Heart left ventricle (tissue), 16 donors: ENCODE data around the gene AKR1B1. TPM values are rescaled to one million over a fixed set of nuclear protein-coding genes. Genes with fewer than 3 reads are reported as not detected.

Source experiments
- ATAC-seq, 4 donors: fragments of 200-7000 bp; cut with Tn5 transposase; one replicate each; pipeline ENCODE4 v1.9.1; 2020 to 2022; ENCODE audit warnings: moderate library complexity in 4 of 4, mild to moderate bottlenecking in 3 of 4, moderate number of reproducible peaks in 1 of 4
- DNase-seq, 5 donors: peaks; one replicate each; pipeline ENCODE4 v3.0.0-alpha.2; 2020
- H3K27ac ChIP-seq, 12 donors: fragments of 200-600 bp; sonication (generic) in 4 of 12; one replicate each; pipeline versions ENCODE4 v1.5.0 to v1.8.0; 2016 to 2022; ENCODE audit warnings: mild to moderate bottlenecking in 2 of 12
- H3K27me3 ChIP-seq, 9 donors: fragments of 200-600 bp; sonication (generic) in 2 of 9; one replicate each; pipeline versions ENCODE4 v1.5.1 to v1.8.0; 2016 to 2022; ENCODE audit warnings: mild to moderate bottlenecking in 3 of 9
- H3K36me3 ChIP-seq, 9 donors: fragments of 200-600 bp; sonication (generic) in 2 of 9; one replicate each; pipeline versions ENCODE4 v1.5.0 to v1.8.0; 2018 to 2022; ENCODE audit warnings: mild to moderate bottlenecking in 2 of 9
- H3K4me1 ChIP-seq, 12 donors: fragments of 200-600 bp; sonication (generic) in 4 of 12; one replicate each; pipeline versions ENCODE4 v1.5.0 to v1.8.0; 2016 to 2022; ENCODE audit warnings: mild to moderate bottlenecking in 3 of 12
- H3K4me3 ChIP-seq, 12 donors: fragments of 200-600 bp; sonication (generic) in 4 of 12; one replicate each; pipeline versions ENCODE4 v1.5.0 to v1.8.0; 2017 to 2022; ENCODE audit warnings: mild to moderate bottlenecking in 9 of 12, moderate library complexity in 4 of 12
- H3K9me3 ChIP-seq, 12 donors: fragments of 200-600 bp; sonication (generic) in 4 of 12; one replicate each; pipeline versions ENCODE4 v1.5.0 to v1.8.0; 2016 to 2022; ENCODE audit warnings: mild to moderate bottlenecking in 1 of 12
- POLR2A ChIP-seq, 2 donors: fragments of 450-650 bp; IDR thresholded peaks; one replicate each; pipeline ENCODE4 v1.6.1; 2017; ENCODE audit warnings: antibody characterized with exemption in 2 of 2, mild to moderate bottlenecking in 2 of 2, moderate library complexity in 2 of 2
- WGBS, 4 donors: extraction: QIAGEN DNeasy Blood & Tissue Kit in 2 of 4; methylation state at CpG; one replicate each; pipeline versions ENCODE4 v1.1.5 to v1.1.7; 2013 to 2018; 5-methylcytosine and 5-hydroxymethylcytosine counted together
- intact Hi-C, 10 donors: fragments of 100-400 bp; cut with DNase I; formaldehyde crosslinking; loops; one replicate each; pipeline versions ENCODE4 v1.11.1 to v1.14.2; 2022
- polyA plus RNA-seq, 2 donors: library from polyadenylated mRNA; stranded (reverse); fragments of 200-250 nt; gene quantifications; one replicate each; pipeline ENCODE4 v1.2.3, GENCODE V29; 2013
- total RNA-seq, 9 donors: library from RNA; depleted of rRNA in 2 of 9; stranded (reverse); fragments of >200 nt in 2 of 9; fragmentation: NEBNext Ultra II Directional in 3 of 9; extraction: Animal tissue kit (Norgen Biotek cat#: 25700) in 3 of 9; gene quantifications; one replicate each; pipeline versions ENCODE4 v1.1.0 to v1.2.4, GENCODE V29; 2016 to 2023
- TF ChIP-seq, protein P1 (sequence below), 12 donors: fragments of 200-600 bp; sonication (generic) in 4 of 12; IDR thresholded peaks; one replicate each; pipeline versions ENCODE4 v1.5.0 to v1.8.0; 2018 to 2022; ENCODE audit warnings: antibody characterized with exemption in 12 of 12, mild to moderate bottlenecking in 5 of 12
- donor health status: ischemic (EF 13 %, LVEDD 7.1; RV severe dilation, severe dysfunction).
- donor health status: healthy with polysubstance abuse.
- donor health status: DM: no; HTN: yes; CAD: no.
- donor health status: DM: no; HTN: no; CAD: no.
- donor health status: ischemic (EF 25% LVEDD 6.9; RV normal size, moderate dysfunction).
- donor health status: ischemic (EF 25% LVEDD 5.7; RV mildly dilated, moderate dysfunction).
- donor health status: healthy.
- donor health status: DM: yes; HTN: yes; CAD: no.
- donor health status: ischemic (EF 35%, LVEDD 5.7; RV mildly dilated, moderate dysfunction).
- donor health status: nonischemic (EF 11% LVEDD 7.7; RV severe dilation, severe dysfunction).
- donor health status: DM: yes; HTN: yes; CAD: no.
- donor health status: PGD.
- donor health status: ischemic (EF 29% LVEDD 5.4; RV normal size, mild dysfunction).
- donor health status: nonischemic (EF 23%, LVEDD 6.1; RV moderate dilation, normal function).

The AKR1B1 gene
- total and polyA plus RNA-seq, 11 donors, result 97.0 to 335 (median 185) TPM

- Histone ChIP-seq H3K27me3 (no peaks in the 10 kb centered on the region), H3K9me3 (peaks cover 0 to 4% (median 0%) of the 10 kb centered on the region in 12 donors), H3K36me3 (no peaks in the 10 kb centered on the region), H3K27ac (no peak overlapping the region), H3K4me3 (no peak overlapping the region), H3K4me1 (peaks cover 0 to 16% (median 6%) of the 10 kb centered on the region in 12 donors)
- intact Hi-C loops, result no loop called here
- TF ChIP-seq, protein P1, sequence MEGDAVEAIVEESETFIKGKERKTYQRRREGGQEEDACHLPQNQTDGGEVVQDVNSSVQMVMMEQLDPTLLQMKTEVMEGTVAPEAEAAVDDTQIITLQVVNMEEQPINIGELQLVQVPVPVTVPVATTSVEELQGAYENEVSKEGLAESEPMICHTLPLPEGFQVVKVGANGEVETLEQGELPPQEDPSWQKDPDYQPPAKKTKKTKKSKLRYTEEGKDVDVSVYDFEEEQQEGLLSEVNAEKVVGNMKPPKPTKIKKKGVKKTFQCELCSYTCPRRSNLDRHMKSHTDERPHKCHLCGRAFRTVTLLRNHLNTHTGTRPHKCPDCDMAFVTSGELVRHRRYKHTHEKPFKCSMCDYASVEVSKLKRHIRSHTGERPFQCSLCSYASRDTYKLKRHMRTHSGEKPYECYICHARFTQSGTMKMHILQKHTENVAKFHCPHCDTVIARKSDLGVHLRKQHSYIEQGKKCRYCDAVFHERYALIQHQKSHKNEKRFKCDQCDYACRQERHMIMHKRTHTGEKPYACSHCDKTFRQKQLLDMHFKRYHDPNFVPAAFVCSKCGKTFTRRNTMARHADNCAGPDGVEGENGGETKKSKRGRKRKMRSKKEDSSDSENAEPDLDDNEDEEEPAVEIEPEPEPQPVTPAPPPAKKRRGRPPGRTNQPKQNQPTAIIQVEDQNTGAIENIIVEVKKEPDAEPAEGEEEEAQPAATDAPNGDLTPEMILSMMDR (IDR thresholded peaks at IDR 0.05), result no peak
- TF ChIP-seq POLR2A (IDR thresholded peaks at IDR 0.05), result no peak
- WGBS, 4 donors, result 64 to 65% (median 64%) methylated on average over 2 of the region's 2 CpGs
- no peak for ATAC-seq
- no peak for DNase-seq
These were observed 19.1 kb upstream of the AKR1B1 start for GRCh38 chr7:134477954-134478353.

DNA sequence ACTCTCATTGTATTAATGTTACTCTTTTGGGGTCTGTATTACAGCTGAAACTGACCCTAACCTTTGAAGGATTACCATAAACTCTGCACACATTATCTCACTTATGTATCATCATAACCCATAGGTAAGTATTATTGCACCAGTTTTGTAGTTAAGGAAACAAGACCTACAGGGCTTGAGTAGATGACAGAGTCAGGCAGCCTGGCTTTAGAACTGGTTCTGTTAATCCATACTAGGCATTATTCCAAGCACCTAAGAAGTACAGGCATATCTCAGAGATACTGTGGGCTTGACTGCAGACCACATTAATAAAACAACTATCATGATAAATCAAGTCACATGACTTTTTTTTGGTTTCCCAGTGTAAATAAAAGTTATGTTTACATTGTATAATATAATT is 17.1 kb upstream of the AKR1B1 start:
- Histone ChIP-seq H3K4me1 (peaks cover 0 to 19% (median 10%) of the 10 kb centered on the region in 12 donors), H3K27me3 (no peaks in the 10 kb centered on the region), H3K9me3 (peaks cover 0 to 4% (median 0%) of the 10 kb centered on the region in 12 donors), H3K27ac (no peak overlapping the region), H3K4me3 (no peak overlapping the region), H3K36me3 (no peaks in the 10 kb centered on the region)
- no peak for ATAC-seq
- TF ChIP-seq, protein P1 (IDR thresholded peaks at IDR 0.05), result no peak
- TF ChIP-seq POLR2A (IDR thresholded peaks at IDR 0.05), result no peak
- DNase-seq, result no peak
- intact Hi-C loops, result no loop called here

DNA sequence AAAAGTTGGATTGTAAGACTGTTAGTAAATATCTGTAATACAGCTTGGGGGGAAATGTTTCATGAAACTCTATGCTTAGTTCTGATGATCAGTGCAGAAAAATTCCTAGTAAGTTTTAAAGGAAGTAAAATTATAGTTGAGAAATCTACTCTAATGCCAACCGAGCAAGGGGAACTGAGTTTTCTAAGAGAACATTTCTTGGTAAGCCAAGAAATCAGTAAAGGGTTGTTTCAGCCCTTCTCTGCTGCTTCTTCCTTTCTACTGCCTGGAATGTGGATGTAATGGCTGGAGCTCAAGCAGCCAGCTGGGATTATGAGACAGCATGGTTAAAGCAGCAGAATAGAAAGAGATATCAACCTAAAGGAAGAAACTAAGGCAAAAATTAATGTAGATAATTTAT is 15.9 kb upstream of the AKR1B1 start:
- H3K9me3 ChIP-seq, result peaks cover 0 to 4% (median 0%) of the 10 kb centered on the region in 12 donors
- no peaks in the 10 kb centered on the region for H3K27me3 ChIP-seq
- DNase-seq (no peak), ATAC-seq (no peak)
- peak overlapping the region in 1 of 12 donors; percentile 0 for H3K27ac ChIP-seq
- WGBS, 4 donors, result 78 to 93% (median 86%) methylated on average over 1 of the region's 1 CpG
- no peak for TF ChIP-seq POLR2A (IDR thresholded peaks at IDR 0.05)
- TF ChIP-seq, protein P1 (IDR thresholded peaks at IDR 0.05), result no peak
- no peak overlapping the region for H3K4me3 ChIP-seq
- intact Hi-C loops, result no loop called here
- H3K36me3 ChIP-seq, result no peaks in the 10 kb centered on the region
- H3K4me1 ChIP-seq, result peaks cover 0 to 9% (median 5%) of the 10 kb centered on the region in 12 donors

DNA sequence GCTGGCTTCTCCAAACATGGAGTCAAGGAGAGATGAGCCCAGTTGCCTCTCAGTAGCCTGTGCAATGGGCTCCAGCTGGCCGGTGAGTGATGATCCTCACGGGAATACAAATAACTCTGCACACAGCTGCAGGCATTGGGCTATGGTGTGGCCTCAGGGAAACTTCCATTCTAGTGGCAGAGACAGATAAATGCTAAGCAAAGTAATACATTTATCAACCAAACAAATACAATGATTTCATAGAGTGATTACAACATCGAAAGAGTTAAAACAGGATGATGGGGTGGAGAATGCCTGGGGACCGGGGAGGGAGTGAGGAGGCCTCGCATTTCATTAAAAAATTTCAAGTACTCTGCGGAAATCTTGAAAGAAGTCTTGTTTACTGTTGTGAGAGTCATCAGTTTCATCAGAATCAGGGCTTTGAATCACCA is 15.0 kb upstream of the AKR1B1 start:
- Histone ChIP-seq H3K4me1 (peaks cover 0 to 9% (median 5%) of the 10 kb centered on the region in 12 donors), H3K27ac (no peak overlapping the region), H3K4me3 (no peak overlapping the region), H3K27me3 (no peaks in the 10 kb centered on the region), H3K36me3 (no peaks in the 10 kb centered on the region), H3K9me3 (peaks cover 0 to 4% (median 0%) of the 10 kb centered on the region in 12 donors)
- intact Hi-C loops, result no loop called here
- peak in 1 of 5 donors; percentile 43 for DNase-seq
- WGBS, 4 donors, result 69 to 74% (median 71%) methylated on average over 6 of the region's 6 CpGs
- TF ChIP-seq POLR2A (IDR thresholded peaks at IDR 0.05), result no peak
- TF ChIP-seq, protein P1 (IDR thresholded peaks at IDR 0.05), result no peak
- ATAC-seq, result peak in 2 of 4 donors; percentile 39 to 74
